Embryonic facial prominence (tissue), 1 donor: ENCODE data around the gene TBC1D2.
A peak's percentile ranks its signal among the peaks of the same experiment; 100 is the strongest.

Experiments used
- DNase-seq: peaks from one replicate; pipeline ENCODE4 v3.0.0-alpha.2; 2016; ENCODE audit errors: extremely low spot score

Gene TBC1D2

DNA sequence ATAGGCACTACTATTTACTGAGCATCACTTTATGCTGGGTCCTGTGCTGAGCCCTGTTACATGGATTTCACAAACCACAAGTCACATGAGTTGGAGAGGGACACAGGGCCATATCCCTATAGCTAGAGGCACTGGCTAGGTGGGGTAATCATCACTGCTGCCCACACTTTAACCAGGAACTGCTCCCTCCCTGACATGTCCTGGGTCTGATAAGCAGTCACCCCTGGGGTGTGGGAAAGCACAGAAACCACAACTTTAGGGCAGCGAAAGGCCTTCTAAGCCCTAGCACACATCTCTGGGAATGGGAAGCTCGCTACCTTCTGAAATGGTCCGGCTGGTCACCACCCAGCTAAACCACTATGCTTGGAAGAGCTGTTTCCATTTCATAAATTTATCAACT, 15.0 kb downstream of the TBC1D2 start:
- no peak for DNase-seq

DNA sequence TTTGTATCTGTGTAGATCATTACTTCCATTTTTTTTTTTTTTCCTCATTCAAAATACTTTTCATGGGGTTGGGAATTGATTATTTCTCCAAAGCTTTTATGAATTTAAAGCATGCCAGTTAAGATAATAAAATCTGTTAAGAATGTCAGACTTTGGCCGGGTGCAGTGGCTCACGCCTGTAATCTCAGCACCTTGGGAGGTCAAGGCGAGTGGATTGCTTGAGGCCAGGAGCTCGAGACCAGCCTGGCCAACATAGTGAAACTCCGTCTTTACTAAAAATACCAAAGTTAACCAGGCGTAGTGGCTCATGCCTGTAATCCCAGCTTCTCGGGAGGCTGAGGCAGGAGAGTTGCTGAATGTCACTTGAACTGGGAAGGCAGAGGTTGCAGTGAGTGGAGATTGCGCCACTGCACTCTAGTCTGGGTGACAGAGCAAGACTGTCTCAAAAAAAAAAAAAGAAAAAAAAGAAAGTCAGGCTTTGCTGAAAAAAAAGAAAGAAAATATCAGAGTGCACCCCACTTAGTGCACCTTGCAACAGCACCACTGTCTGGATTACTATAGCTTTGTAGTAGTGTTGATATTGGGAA, 18.5 kb downstream of the TBC1D2 start:
- no peak for DNase-seq

DNA sequence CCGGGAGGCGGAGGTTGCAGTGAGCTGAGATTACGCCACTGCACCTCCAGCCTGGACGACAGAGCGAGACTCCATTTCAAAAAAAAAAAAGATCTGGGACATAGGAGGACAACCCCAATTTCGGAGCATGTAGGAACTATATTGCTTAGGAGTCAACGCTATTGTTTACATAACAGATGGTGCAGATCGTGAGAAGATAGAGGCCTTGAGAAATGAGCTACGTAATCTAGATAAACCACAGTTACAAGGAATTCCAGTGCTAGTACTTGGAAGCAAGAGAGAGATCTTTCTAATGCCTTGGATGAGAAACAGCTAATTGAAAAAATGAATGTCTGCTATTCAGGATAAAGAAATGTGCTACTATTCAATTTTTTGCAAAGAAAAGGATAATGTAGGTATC, 20.3 kb downstream of the TBC1D2 start:
- DNase-seq: no peak

DNA sequence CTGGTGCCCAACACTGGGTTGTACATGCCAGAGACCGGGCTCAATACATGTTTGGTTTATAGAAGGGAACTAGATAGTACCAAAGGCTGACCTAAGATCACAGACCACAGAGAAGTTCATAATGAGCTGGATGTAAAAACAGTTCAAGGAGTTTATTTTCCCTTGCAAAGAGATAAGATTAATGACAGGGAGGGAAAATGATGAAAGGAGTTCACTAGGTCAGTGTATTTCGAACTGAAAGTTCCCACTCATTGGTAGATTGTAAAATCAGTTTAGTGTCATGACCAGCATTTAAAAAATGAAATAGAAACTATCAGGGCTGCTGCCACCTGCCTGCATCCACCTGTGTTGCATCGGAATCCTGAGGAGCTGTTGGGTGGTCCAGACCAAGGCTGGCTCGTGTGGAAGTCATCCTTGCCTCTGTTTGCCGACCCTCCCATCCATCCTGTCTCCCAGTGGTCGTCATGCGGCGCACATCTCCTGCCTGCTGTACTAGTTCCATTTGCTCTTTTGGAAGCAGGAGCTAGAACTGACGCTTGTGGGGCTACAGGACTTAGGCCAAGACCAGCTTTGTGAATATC, 21.1 kb downstream of the TBC1D2 start:
- DNase-seq: no peak

DNA sequence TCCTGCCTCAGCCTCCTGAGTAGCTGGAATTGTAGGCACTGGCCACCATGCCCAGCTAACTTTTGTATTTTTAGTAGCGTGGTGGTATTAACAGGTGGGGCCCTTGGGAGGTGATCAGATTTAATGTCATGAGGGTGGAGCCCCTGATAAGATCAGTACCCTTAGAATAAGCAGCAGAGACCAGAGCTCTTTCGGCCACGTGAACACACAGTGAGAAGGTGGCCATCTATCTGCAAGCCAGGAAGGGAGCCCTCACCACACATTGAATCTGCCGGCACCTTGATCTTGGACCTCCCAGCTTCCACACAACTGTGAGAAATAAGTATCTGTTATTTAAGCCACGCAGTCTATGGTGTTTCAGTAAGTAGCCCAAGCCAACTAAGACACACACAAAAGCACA, 22.5 kb downstream of the TBC1D2 start:
- no peak for DNase-seq

DNA sequence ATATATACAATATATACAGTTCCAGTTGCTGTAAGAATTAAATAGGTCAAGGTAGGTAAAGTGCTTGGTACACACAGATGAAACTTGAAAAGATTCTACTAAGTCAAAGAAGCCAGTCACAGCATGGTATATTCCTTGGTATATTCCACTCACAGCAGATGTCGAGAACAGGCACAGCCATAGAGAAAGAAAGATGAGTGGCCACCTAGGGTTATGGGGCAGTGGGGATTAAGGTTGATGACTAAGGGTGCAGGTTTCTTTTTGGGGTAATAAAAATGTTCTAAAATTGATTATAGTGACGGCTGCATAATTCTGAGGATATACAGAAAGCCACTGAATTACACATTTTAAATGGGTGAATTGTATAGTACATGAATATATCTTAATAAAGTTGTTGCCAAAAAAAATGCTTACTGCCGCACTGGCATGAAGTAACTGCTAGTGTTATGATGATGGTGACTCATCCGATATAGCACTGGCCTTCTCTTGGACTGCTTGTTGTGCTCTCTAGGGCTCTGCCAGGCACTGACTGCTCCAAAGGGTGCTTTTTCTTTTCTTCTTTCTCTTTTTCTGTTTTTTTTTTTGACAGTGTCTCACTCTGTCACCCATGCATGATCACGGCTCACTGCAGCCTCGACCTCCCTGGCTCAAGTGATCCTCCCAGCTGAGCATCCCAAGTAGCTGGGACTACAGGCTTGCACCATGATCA, 23.5 kb downstream of the TBC1D2 start:
- no peak for DNase-seq

DNA sequence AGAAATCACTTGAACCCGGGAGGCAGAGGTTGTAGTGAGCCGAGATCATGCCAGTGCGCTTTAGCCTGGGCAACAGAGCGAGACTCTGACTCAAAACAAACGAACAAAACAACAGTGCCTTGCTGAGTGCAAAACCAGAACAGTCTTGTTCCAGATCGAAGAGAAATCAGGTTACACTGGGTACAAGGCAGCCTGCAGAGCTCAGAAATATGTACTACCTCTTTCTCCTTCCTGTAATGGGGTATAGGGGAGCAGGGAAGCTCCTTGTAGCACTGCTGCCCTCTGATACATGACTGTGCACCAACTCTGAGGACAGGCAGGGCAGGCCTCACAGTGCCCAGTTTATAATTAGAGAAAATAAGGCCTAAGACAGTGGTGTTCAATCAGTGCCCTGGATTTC, 24.7 kb downstream of the TBC1D2 start:
- DNase-seq: no peak

DNA sequence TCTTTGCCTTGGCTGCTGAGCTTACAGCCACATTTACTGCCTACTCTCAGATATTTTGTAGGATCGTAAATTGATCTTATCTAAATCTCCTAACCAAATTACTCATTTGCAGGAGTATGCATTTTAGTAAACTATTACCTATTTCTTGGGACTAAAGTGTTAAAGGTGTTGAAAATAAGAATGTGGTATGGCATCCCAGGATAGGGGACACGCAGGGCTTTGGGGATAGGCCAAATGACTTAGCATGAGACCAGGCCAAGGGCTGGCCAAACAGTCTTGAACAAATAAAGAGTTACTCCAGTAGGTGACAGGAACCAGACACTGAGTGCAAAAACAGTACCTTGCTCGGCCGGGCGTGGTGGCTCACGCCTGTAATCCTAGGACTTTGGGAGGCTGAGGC, 25.1 kb downstream of the TBC1D2 start:
- no peak for DNase-seq

DNA sequence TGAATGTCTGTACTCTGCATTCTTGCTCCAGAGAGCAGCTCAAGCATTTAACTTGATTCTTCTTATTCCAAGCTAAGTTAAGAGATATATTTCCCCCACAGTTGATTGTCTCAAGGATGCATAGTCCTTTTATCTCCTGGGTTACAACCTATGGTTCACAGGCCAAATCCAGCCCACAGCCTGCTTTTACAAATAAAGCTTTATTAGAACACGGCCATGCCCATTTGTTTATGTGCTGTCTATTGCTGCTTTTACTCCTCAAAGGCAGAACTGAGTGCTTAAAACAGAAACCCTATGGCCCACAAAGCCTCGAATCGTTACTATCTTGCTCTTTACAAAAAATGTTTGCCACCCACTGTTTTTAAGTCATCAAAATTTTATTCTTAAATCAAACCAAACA, 25.8 kb downstream of the TBC1D2 start:
- DNase-seq: no peak

DNA sequence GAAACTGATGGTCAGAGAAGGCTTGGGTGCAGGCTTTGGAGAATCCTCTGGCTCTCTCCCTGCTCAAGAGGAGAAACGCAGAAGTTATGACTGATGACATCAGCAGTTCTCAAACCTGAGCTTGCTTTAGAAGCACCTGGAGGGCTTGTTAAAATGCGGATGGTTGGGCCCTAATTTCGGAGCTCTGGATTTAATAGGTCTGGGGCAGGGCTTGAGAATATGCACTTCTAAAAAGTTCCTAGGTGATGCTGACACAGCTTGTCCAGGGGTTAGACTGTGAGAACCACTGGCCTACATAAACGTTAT, 26.4 kb downstream of the TBC1D2 start:
- no peak for DNase-seq

DNA sequence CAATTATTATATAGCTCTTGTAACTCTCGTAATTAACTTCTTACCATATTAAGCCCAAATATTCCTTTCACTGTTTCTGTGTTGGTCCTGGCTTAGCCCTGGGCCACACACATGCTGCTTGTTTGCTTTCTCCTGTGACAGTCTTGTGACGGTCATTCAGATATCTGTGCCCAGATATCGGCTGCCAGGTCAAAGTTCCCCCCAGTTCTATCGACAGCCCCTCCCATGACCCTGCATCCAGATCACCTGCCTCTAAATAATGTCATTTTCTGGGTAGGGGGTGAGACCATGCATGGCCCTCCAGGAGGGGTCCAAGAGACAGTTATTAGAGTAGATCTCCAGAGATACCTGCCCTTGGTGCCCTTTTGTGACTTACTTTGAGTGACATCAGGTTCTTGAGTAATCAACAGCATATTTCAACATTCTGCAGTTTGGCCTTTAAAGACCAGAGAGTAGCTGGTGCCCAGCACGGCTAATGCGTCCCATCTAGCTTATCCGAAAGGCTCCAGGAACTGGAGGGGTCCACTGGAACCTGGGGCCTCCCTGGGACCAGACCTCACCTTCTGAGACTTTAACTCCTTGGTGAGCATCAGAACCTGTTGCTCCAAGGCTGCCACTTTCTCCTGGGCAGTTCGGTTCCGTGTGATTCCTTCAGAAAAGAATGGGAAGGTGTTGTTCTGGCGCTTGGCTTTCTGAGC, 26.9 kb downstream of the TBC1D2 start:
- DNase-seq: no peak

DNA sequence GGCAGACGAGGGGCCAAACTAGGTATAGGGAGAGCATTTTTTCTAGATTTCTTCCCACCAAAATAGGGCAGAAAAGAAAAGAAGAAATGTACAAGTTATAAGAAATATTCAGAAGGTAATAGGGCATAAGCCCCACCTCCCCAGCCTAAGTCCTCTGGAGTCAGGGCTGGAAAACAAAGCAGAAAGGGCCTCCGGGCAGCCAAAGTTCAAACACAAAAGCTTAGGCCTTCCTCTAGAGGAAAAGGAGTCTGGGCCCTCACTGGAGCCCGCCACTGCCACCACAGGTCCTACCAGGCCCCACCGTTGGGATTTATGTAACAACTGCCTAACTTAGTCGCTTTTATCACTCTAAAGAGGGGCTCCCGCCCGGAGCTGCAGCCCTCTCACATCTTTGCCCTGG, 27.6 kb downstream of the TBC1D2 start:
- DNase-seq: no peak

DNA sequence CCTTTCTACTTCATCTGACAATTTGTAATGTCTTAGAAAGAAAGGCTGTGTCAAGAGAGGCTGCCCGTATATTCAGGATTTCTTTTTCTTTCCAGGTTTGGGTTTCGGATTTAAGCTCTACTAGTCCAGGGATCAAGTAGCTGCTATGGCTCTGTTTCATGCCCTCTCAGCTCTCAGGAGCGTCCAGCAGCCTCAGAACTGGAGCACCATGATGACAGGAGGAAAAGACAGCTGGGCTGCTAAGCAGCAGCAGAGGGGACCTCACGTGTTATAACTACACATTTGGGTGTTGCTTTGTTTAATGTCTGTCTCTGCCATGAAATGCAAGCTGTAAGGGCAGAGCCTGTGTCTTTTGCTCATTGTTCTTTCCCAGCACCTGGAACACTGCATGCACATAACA, 28.5 kb downstream of the TBC1D2 start:
- no peak for DNase-seq

DNA sequence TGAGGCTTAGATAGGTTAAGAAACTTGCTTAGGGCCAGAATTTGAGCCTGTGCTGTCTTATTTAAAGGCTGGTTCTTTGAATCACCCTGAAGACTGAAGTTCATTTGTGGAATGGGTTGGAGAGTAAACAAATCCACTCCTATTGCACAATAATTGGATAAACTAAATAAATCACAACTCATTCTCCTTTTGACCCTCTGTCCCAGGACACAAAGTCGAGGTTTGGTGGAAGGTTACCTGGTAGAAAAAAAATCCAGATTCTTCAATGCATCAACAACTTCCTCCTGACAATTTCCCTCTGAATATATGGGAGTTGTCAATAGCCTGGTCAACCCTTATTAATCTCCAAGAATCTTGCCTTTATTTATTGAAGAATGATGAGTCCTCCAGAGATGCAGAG, 28.9 kb downstream of the TBC1D2 start:
- no peak for DNase-seq

DNA sequence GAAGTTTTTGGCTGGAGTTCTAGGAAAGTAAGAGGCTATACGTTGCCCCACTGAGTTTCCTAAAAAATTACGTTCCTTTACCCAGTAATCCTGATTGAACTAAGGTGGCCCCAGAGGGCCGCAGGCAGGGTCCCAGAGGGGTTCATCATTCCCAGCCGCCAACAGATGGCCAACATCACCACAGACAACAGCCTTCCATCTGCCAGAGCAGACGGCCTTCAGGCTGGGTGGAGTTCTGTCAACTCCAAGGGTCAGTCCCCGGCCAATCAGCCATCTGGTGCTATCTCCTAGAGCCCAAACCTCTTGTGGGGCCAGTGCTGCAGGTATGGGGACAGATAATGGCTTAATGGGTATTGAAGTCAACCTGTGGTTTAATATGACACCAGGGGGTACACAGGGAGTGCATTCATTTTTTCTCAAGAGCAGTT, 30.4 kb downstream of the TBC1D2 start:
- DNase-seq: no peak

DNA sequence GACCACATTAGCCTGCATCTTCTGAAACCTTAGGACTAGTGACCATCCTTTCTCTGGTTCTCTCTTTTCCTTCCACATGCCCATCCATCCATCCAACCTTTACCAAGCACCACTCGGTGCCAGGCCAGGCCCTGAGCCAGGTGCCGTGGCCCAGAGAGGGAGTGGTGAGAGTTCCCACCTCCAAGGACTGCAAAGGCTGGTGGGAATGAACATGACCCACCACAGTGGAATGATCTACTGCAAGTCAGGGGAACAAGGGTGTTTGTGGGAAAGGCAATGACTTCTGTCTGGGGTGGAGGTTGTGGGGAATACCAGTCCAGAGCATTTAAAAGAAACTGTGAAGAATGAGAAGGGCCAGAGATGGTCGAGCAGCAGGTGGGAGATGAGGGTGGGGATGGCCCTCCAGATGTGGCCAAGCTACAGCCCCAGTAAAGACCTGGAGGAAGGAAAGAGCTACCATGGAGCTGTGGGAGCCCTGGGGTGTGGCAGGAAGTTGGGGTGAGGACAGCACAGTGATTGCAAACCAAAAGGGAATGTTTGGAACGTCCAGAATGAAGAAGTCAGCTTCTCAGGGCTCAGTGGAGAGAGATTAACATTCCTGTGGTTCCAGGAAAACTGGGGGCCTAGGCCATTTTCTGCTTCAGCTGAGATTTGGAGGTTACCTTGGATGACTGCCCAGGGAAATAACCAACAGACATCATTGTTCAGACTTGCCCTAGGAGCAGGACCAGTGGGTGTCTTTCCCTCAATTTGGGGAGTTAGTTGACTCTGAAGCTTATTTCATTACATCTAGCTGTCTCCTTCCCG, 32.4 kb downstream of the TBC1D2 start:
- DNase-seq: no peak

DNA sequence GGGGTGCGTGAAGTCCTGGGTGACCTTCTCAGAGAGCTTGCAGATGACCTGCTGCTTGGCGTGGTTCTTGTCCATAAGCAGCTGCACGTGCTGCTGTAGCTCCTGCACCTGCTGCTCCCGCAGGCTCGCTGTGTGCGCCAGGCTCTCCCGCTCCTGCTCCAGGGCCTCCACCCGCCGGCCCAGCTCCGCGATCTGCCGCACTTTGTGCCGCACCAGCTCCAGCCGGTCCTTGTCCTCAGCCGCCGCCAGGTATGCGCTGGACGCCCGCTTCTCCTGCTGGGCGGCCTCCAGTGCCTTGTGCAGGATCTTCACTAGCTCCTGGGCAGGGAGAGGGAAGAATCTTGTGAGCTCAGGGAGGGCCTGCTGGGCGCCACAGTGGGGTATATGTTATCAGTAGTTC, 34.5 kb downstream of the TBC1D2 start:
- no peak for DNase-seq

DNA sequence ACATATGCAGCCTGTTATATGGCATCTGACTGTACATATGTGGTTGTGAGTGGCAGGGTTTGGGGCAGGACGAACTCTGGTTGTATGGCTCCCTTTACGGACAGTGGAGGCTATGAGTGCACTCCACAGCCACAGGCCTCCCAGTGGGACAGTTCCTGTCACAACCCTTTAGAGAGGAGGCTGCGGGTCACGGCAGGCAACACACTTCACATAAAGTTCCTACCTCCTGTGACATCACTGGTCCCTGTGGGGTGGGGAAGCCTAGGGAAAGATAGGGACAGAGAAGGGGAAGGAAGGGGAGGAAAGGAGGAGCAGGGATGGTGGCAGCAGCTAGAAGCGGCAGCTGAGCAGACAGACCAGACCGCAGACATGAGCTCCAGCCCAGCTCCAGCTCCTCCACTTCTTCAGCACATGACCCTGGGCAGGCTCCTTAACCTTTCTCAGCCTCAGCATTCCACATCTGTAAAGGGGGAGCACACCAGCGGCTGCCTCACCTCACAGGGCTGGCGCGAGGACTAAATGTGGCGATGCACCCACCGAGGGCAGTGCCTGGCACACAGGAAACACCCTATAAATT, 35.6 kb downstream of the TBC1D2 start:
- no peak for DNase-seq

DNA sequence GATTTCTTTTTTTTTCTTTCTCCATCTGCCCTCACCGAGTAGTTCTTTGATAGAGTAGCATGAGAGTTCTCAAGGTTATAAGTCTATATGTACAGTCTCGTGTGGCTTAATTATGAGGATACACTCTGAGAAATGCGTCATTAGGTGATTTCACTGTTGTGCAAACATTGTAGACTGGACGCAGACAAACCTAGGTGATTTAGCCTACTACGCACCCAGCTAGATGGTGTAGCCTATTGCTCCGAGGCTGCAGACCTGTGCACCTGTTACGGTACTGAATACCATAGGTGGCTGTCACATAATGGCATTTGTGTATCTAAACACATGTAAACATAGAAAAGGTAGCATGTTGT, 36.1 kb downstream of the TBC1D2 start:
- DNase-seq: no peak

DNA sequence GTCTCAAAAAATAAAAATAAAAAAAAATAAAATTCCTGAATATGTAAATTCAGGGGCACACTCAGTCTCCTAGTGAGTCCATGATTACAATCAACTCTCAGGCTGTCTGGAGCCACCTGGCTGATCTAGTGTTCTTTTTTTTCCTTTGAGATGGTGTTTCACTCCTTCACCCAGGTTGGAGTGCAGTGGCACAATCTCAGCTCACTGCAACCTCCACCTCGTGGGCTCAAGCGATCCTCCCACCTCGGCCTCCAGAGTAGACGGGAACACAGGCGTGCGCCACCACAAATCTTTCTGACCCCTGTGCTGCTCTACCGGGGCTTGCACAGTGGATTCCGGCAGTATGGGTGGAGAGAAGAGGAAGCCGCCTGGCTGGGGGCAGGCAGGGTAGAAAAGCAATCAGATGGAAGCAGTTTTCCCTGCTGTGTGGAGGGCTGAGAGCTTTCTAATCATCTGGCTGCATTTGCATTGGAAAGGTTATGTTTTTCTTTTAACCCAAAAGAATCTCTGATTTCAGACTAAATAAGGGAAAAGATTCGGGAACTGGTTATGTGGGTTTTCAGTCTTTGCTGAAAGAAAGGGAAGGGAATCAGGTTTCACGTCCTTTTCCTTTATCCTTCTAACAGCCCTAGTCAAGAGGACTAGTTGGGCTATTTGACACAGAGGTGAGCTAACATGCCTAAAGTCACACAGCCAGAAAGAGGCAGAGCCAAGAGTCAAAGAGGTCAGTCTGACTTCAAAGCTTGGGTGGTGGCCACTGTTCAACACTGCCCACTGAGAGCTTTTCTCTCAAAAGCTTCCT, 36.7 kb downstream of the TBC1D2 start:
- DNase-seq: peak; percentile 18

DNA sequence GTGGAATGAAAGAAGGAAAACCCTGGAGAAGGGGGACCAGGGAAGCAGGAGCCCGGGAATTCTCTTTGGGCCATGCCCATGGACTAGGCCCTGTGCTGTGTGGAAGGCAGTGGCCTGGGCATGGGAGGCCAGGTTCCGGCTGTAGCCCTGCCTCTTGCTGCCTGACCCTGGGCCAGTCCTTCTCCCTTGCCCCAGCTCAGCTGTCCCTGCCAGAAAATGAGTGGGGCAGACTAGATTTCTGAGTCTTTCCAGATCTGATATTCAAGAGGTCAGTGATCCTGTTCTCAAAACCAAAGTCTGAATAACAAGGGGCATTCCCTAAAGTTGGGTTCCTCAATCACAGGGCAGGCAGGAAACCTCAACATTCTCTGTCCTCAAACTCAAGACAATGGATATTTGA, 38.2 kb downstream of the TBC1D2 start:
- no peak for DNase-seq
